Gastroesophageal sphincter (tissue), 3 donors: Measurements from ENCODE around the gene CARNS1.
A peak's percentile ranks its signal among the peaks of the same experiment; 100 is the strongest.

Experiments
- POLR2AphosphoS5 ChIP-seq: sonication (generic); formaldehyde crosslinking; IDR thresholded peaks from one replicate; pipeline ENCODE4 v1.6.1; 2017; ENCODE audit warnings: antibody characterized with exemption
- TF ChIP-seq, protein P1 (sequence below), 4 experiments: fragments of 200-600 bp in 2 of 4; fragments of 450-650 bp in 2 of 4; sonication (generic) in 1 of 4; IDR thresholded peaks; one replicate each; pipeline ENCODE4 v1.5.1; 2017 to 2019; ENCODE audit warnings: antibody characterized with exemption in 4 of 4, mild to moderate bottlenecking in 2 of 4, moderate library complexity in 2 of 4

DNA sequence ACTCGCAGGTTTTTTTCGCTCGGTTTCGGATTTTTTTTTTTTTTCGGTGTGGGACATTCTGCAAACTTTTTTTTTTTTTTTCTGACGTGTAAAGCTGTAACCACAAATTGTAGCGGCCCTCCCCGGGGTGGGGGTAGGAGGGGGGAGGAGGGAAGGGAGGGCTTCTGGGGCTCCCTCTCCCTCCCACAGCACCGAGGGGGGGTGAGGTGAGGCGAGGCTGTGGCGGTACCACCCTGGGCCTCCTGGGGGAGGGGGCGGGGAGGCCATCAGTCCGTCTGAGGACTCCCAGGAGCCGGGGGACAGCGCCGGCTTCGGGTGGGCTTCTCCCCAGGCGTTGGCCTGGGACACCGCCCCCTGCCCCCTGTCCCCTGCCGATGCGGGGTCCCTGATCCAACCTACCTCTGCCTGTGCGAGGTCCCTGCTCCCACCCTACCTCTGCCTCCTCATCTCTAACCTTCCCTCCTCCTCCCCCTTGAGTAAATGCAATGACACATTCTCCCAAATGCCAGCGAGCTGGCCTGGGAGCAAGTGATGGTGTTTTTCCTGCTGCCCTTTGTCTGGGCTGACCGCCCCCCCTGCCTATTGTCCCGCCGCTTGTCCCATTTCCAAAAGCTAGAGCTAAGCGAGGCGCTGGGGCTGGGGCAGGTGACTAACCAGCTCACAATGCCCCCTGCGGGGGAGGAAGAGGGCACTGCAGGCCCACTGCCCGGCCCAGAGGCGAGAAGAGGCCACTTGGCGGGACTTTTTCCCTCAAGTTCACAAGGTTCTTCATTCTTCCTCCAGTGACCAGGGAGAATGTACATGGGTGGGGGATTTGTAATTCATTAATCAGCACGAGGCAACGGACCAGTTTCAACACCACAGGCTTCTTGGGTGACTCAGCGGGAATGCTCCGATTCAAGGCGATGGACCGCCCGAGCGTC lies 41.6 kb upstream of the CARNS1 start:
- TF ChIP-seq POLR2AphosphoS5 = peak; percentile 95
- TF ChIP-seq, protein P1, sequence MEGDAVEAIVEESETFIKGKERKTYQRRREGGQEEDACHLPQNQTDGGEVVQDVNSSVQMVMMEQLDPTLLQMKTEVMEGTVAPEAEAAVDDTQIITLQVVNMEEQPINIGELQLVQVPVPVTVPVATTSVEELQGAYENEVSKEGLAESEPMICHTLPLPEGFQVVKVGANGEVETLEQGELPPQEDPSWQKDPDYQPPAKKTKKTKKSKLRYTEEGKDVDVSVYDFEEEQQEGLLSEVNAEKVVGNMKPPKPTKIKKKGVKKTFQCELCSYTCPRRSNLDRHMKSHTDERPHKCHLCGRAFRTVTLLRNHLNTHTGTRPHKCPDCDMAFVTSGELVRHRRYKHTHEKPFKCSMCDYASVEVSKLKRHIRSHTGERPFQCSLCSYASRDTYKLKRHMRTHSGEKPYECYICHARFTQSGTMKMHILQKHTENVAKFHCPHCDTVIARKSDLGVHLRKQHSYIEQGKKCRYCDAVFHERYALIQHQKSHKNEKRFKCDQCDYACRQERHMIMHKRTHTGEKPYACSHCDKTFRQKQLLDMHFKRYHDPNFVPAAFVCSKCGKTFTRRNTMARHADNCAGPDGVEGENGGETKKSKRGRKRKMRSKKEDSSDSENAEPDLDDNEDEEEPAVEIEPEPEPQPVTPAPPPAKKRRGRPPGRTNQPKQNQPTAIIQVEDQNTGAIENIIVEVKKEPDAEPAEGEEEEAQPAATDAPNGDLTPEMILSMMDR (IDR thresholded peaks at IDR 0.05) = peak in 3 of 4 experiments; percentile 61 to 76 (median 69)
